ENCODE results near the gene SP140L.

DNA sequence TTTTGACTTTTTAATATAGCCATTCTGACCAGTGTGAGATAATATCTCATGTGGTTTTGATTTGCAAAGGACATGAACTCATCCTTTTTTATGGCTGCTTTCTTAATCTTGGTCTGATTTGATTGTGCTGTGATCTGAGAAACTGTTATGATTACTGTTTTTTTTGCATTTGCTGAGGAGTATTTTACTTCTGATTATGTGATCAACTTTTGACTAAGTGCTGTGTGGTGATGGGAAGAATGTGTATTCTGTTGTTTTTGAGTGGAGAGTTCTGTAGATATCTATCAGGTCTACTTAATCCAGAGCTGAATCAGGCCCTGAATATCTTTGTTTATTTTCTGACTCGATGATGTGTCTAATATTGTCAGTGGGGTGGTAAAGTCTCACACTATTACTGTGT is 16.8 kb downstream of the SP140L start:
- TF ChIP-seq, protein P1, sequence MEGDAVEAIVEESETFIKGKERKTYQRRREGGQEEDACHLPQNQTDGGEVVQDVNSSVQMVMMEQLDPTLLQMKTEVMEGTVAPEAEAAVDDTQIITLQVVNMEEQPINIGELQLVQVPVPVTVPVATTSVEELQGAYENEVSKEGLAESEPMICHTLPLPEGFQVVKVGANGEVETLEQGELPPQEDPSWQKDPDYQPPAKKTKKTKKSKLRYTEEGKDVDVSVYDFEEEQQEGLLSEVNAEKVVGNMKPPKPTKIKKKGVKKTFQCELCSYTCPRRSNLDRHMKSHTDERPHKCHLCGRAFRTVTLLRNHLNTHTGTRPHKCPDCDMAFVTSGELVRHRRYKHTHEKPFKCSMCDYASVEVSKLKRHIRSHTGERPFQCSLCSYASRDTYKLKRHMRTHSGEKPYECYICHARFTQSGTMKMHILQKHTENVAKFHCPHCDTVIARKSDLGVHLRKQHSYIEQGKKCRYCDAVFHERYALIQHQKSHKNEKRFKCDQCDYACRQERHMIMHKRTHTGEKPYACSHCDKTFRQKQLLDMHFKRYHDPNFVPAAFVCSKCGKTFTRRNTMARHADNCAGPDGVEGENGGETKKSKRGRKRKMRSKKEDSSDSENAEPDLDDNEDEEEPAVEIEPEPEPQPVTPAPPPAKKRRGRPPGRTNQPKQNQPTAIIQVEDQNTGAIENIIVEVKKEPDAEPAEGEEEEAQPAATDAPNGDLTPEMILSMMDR (IDR thresholded peaks at IDR 0.05): no peak
- TF ChIP-seq POLR2A (IDR thresholded peaks at IDR 0.05) (no peak), EP300 (IDR thresholded peaks at IDR 0.05) (no peak)

All from ovary (tissue), 3 donors.